Testis (tissue), 2 donors: ENCODE measurements around the gene MISP.

ENCODE experiments used
- CTCF ChIP-seq, 3 experiments: fragments of 450-650 bp in 2 of 3; fragments of 200-600 bp in 1 of 3; sonication (generic) in 1 of 3; IDR thresholded peaks; one replicate each; pipeline ENCODE4 v1.5.1; 2016 to 2019; ENCODE audit warnings: antibody characterized with exemption in 3 of 3, mild to moderate bottlenecking in 2 of 3, moderate library complexity in 1 of 3
- POLR2A ChIP-seq: fragments of 450-650 bp; IDR thresholded peaks from one replicate; pipeline ENCODE4 v1.6.1; 2017; ENCODE audit warnings: antibody characterized with exemption, mild to moderate bottlenecking, moderate library complexity

- TF ChIP-seq CTCF (IDR thresholded peaks at IDR 0.05) (no peak), POLR2A (no peak)
Measured at GRCh38 chr19:748274-748598, 2.7 kb upstream of the MISP start.
